C4-2B (cell line): ENCODE data around the gene PKMYT1.

Experiments
- H3K27ac ChIP-seq: fragments of 450-650 bp; 2 replicates; pipeline ENCODE4 v1.5.1; 2017
- ZFX ChIP-seq: fragments of 450-650 bp; IDR thresholded peaks from 2 replicates; pipeline ENCODE4 v1.6.1; 2017
- TF ChIP-seq, protein P1 (sequence below): fragments of 450-650 bp; conservative IDR thresholded peaks from 2 replicates; pipeline ENCODE4 v1.5.1; 2017; ENCODE audit warnings: mild to moderate bottlenecking

PKMYT1 gene

DNA sequence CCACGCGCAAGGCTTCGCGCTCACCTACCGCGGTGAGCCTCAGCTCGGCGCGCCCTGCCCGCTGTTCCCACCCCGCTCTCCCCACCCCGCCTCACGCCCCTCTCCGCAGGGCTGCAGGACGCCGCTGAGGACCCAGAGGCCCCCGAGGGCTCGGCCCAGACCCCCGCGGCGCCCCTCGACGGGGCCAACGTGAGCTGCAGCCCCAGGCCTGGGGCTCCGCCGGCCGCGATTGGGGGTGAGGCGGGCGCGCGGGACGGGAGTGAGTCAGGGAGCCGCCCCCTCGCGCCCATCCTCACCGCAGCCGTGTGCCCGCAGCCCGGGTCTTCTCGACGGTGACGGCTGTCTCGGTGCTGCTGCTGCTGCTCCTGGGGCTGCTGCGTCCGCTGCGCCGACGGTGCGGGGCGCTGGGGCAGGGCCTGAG is 13.0 kb downstream of the PKMYT1 start:
- peak overlapping the region; percentile 92 for H3K27ac ChIP-seq
- TF ChIP-seq, protein P1, sequence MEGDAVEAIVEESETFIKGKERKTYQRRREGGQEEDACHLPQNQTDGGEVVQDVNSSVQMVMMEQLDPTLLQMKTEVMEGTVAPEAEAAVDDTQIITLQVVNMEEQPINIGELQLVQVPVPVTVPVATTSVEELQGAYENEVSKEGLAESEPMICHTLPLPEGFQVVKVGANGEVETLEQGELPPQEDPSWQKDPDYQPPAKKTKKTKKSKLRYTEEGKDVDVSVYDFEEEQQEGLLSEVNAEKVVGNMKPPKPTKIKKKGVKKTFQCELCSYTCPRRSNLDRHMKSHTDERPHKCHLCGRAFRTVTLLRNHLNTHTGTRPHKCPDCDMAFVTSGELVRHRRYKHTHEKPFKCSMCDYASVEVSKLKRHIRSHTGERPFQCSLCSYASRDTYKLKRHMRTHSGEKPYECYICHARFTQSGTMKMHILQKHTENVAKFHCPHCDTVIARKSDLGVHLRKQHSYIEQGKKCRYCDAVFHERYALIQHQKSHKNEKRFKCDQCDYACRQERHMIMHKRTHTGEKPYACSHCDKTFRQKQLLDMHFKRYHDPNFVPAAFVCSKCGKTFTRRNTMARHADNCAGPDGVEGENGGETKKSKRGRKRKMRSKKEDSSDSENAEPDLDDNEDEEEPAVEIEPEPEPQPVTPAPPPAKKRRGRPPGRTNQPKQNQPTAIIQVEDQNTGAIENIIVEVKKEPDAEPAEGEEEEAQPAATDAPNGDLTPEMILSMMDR: peak; percentile 25
- no peak for TF ChIP-seq ZFX

GRCh38 chr16:2966808-2967191 is 13.4 kb downstream of the PKMYT1 start:
- H3K27ac ChIP-seq: peak overlapping the region; percentile 92
- TF ChIP-seq, protein P1: peak; percentile 56
- TF ChIP-seq ZFX: peak; percentile 29; the same call in 1 of the 2 replicates

DNA sequence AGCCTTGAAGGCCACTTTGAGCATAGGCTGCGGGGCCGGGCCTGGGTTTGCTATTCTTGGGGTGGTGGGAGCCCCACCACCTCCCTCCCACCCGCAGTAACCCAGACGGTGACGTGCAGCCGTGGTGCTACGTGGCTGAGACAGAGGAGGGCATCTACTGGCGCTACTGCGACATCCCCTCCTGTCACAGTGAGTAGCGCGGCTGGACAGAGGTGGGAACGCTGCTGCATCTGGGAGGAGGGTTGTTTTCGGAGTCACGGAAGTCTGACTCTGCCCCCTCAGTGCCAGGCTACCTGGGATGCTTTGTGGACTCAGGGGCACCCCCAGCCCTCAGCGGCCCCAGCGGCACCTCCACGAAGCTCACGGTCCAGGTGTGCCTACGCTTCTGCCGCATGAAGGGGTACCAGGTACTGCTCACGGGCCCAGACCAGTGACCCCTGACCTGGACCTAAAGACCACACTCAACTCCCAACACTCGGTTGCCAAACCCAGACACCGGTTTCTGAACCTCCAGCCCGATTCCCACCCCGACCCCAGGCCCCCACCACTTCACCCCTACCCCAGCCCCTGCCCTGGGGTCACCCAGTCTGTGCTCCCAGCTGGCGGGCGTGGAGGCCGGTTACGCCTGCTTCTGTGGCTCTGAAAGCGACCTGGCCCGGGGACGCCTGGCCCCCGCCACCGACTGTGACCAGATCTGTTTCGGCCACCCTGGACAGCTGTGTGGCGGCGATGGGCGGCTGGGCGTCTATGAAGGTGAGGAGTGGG is 14.0 kb downstream of the PKMYT1 start:
- peak overlapping the region; percentile 92 for H3K27ac ChIP-seq
- TF ChIP-seq ZFX: no peak
- TF ChIP-seq, protein P1: no peak

DNA sequence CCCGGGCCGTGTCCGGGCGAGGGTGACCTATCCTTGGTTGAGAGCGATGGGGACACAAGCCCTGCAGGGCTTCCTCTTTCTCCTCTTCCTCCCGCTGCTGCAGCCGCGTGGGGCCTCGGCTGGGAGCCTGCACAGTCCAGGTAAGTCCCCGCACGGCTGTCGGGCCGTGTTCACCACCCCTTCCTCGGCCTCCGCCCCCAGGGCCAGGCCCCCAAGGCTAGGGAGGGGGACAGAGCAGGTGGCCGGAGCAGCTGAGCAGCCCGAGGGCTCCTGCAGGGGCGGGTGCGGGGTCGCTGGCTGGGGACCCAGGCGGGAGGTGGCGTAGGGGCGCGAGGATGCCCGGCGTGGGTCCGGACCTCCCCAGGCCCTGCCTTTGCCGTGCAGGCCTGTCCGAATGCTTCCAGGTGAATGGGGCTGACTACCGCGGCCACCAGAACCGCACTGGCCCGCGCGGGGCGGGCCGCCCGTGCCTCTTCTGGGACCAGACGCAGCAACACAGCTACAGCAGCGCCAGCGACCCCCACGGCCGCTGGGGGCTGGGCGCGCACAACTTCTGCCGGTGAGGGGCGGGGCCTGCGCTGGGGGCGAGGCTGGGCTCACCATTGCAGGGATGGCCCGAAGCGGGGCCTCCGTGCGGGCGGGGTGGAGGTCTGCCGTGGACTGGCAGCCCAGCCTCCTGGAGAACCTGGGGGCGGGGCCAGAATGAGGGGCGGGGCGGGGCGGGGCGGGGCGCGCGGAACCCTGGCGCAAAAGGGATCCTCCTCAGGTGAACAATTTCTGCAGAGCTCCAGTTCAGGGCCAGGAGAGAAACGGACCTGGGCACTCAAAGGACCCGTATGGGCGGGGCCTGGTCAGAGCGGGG is 15.5 kb downstream of the PKMYT1 start:
- H3K27ac ChIP-seq: peak overlapping the region; percentile 92
- TF ChIP-seq, protein P1: peak; percentile 12
- peak; percentile 57; the same call in 1 of the 2 replicates for TF ChIP-seq ZFX

DNA sequence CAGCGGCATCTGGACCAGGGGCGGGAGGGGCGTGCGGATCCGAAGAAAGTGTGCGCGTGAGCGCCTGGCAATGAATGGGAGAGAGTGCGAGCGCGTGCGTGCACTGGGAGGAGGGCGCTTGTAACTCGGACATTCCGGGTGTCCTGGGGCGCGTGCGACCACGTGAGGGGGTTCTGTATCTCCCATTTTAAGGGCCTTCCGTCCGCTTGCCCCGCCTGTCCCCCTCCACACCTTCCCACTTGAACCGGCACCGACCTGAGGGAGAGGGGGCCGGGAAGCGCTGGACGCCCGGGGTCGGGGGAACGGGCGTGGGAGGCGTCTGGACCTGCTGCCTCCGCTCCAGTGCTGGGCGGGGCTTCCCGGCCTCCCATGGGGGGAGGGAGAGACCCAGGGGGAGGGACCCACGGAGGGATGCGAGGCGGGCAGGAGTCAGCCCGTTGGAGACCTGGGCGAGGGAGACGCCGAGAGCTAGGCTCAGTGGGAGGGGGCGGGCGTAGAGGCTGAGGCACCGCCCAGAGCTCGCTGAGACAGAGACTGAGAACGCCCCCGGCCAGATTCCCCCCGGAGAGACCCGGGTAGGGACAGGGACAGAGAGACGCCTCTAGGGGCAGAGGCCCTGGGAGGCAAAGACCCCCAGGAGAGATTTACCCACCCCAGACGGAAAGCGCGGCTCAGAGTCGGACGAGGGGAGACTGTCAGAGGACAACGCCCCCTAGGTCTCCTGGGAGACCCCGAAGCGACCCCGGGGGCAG is 16.3 kb downstream of the PKMYT1 start, which contains the start of gene KREMEN2:
Gene KREMEN2 (plus strand): TSS at position 553 of the 752 bp plus-strand sequence. CDS start 246 bp downstream, outside the sequence.
- peak within 1 kb of the TSS; percentile 92 for H3K27ac ChIP-seq

GRCh38 chr16:2963074-2963722 is 17.0 kb downstream of the PKMYT1 start:
- TF ChIP-seq ZFX: no peak
- TF ChIP-seq, protein P1: no peak
- peak overlapping the region; percentile 92 for H3K27ac ChIP-seq

More for the DNA sequence above, 16.3 kb downstream of the PKMYT1 start, which contains the start of gene KREMEN2:
- no peak for TF ChIP-seq ZFX
- TF ChIP-seq, protein P1: peak; percentile 25
